Putamen (tissue), 1 donor: ENCODE data around the gene MYH10.
"Not testable (repeated sequence)": the region's sequence is repeated elsewhere in the genome, so short reads cannot be mapped to it uniquely, and the experiment has no call there.

Experiments used
- DNase-seq: peaks from one replicate; pipeline ENCODE4 v3.0.0-alpha.2; 2016; ENCODE audit warnings: low spot score

MYH10 gene

DNA sequence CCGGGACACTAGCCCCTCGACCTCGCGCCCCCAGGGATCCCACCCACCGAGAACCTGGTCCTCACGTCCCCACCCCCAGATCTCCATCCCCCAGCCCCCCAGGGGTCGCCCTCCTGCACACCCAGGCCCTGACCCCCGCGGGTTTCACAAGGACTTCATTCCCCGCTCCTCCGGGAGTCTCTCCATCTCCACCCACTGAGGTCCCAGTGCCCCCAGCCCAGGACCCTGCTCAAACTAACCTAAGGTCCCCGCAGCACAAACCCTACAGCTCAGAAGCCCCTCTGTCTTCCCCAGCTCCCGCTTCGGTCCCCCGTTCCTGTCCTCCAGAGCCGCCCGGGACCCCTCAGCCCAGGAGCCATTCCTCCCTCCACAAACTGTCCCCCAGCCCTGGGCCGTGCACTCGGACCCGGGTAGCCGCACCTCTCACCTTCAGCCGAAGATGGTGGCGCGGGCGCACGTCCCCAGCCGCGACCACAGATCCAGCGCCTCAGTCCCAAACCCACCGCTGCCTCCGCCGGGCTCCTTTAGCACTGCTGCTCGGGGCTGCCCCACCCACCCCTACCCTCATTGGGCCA is at the start of gene MYH10:
Gene MYH10 (minus strand): TSS at position 499 of the 575 bp plus-strand sequence. CDS start 7,479 bp downstream, outside the sequence.
- DNase-seq = no peak

GRCh38 chr17:8679126-8679525 is 48.6 kb upstream of the MYH10 start:
- DNase-seq = no peak

GRCh38 chr17:8675306-8675705 is 44.8 kb upstream of the MYH10 start:
- DNase-seq = no peak

DNA sequence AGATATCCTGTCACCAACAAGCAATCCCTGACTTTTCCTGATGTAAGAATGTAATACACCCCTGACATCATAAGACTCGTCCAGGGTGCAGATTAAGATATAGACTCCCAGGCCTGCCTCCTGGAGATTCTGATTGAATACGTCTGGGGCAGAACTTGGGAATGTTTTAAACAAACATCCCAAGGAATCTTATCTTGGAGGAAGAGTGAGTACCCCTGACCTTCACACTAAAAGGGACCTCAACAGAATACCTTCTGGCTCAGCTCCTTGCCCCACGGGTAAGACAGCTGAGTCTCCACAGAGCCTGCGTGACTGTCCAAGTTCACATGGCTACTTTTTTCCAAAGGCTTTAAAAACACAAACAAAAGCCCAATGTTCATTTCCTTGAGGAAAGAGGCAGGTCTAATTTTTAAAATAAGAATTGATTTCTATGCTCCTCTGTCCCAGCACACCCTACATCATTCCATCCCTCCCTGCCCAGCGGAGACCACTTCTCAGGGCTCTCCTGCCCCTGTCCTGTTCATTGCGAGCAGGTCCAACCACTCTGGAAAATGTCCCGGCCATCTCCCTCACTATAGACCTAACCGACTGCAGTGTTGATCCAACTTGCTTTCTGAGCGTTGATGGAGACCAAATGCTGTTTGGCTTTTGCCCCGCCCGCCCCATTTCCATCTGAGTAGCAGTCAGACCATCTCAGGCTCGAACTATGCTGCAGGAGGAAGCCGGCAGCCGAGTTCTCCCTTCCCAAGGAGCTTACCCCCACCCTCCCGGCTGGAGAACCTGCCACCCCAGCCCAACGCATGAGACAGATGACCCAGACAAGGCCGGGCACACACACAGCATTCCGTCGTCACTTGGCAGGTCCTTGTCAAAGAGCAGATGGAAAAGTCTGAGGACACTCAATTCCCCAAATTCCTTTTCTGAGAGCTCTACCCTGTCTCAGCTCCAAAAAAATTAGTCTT is 44.1 kb upstream of the MYH10 start:
- DNase-seq = no peak

- no peak for DNase-seq
These were observed 43.1 kb upstream of the MYH10 start for GRCh38 chr17:8673612-8674011.

- DNase-seq = no peak
These were observed 41.8 kb upstream of the MYH10 start for GRCh38 chr17:8672326-8672725.

- DNase-seq = no peak
These were observed 39.9 kb upstream of the MYH10 start for GRCh38 chr17:8670421-8670820.

GRCh38 chr17:8668176-8668740 is 37.7 kb upstream of the MYH10 start:
- DNase-seq = no peak

GRCh38 chr17:8667421-8667820 is 36.9 kb upstream of the MYH10 start:
- DNase-seq = no peak

GRCh38 chr17:8665684-8666083 is 35.2 kb upstream of the MYH10 start:
- DNase-seq = no peak

DNA sequence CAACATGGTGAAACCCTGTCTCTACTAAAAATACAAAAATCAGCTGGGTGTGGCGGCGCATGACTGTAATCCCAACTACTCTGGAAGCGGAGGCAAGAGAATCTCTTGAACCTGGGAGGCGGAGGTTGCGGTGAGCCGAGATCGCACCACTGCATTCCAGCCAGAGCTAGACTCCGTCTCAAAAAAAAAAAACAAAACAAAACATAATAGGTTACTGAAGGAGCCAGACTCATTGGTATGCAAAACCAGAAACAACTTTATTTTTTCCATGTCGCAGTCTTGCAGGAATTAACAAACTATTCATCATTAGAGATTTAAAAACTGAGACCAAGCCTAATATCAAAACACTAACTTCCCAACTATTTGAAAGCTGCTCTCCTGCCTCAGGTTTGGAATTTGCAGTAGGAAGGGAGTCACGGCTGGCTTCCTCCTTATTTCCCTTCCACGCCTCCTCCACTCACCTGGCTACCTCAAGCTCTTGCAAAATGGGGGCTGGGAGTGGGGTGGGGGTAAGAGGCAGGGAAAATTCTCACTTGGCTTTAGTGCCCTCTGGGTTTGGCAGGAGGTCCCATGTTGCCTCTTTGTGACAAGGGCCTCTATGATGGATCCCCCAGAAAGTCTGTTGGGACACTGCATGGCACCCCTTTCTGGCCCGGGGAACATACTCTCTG is 34.1 kb upstream of the MYH10 start:
- no peak for DNase-seq

GRCh38 chr17:8662973-8663372 is 32.4 kb upstream of the MYH10 start:
- DNase-seq = no peak

GRCh38 chr17:8662076-8662831 is 31.7 kb upstream of the MYH10 start:
- no peak for DNase-seq

DNA sequence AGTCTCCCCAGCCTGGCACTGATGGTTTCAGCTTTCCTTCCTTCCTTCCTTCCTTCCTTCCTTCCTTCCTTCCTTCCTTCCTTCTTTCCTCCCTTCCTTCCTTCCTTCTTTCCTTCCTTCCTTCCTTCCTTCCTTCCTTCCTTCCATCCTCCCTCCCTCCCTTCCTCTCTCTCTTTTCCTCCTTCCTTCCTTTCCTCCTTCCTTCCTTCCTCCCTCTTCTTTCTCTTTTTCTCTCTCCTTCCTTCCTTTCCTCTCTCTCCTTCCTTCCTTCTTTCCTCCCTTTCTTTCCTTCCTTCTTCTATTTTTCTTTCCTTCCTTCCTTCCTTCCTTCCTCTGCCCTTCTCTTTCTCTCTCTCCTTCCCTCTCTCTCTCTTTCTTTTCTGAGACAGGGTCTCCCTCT is 30.2 kb upstream of the MYH10 start:
- not testable (repeated sequence) for DNase-seq

- DNase-seq = no peak
These were observed 29.4 kb upstream of the MYH10 start for GRCh38 chr17:8659758-8660410.

GRCh38 chr17:8658810-8659209 is 28.3 kb upstream of the MYH10 start:
- DNase-seq = no peak

DNA sequence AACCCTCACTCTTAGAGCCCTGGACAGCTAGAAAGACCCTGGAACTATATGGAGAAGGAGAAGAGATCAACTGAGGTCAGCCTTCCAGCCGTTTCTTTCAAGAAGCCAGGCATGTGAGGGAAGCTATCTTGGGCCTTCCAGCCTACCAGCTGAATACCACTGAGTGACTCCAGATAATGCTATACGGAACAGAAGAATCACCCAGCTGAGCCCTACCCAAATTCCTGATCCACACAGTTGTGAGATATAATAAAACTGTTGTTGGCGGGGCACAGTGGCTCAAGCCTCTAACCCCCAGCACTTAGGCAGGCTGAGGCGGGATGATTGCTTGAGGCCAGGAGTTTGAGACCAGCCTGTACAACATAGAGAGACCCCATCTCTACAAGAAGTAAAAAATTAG is 26.2 kb upstream of the MYH10 start:
- DNase-seq = no peak

GRCh38 chr17:8654822-8655221 is 24.3 kb upstream of the MYH10 start:
- DNase-seq = no peak

DNA sequence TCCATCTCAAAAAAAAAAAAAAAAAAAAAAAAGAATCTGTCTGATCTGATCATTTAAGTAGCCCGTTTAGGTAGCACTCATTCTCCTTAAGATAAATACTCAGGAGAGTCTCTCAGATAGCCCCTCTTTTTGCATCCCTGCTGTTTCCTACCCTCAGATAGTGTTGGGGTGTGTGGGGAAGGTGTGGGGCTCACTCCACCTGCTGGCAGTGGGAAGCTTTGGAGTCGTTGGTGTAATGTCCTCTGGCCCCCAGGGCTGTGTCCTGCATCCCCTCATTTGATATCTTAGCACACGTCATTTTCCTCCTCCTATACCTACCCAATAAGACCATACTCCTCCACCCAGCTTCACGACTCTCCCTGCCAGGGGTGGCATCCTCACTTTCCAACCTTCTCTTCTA is 20.5 kb upstream of the MYH10 start:
- DNase-seq = no peak

- no peak for DNase-seq
These were observed 19.6 kb upstream of the MYH10 start for GRCh38 chr17:8650119-8650499.
